ENCODE data around the gene PIGM. TPM values are rescaled to one million over a fixed set of nuclear protein-coding genes. Genes with fewer than 3 reads are reported as not detected.

Gene PIGM
- total and polyA plus RNA-seq, 12 donors, result 3.0 to 9.4 (median 7.3) TPM

GRCh38 chr1:159996653-159997052 lies 35.1 kb downstream of the PIGM start:
- TF ChIP-seq, protein P1, sequence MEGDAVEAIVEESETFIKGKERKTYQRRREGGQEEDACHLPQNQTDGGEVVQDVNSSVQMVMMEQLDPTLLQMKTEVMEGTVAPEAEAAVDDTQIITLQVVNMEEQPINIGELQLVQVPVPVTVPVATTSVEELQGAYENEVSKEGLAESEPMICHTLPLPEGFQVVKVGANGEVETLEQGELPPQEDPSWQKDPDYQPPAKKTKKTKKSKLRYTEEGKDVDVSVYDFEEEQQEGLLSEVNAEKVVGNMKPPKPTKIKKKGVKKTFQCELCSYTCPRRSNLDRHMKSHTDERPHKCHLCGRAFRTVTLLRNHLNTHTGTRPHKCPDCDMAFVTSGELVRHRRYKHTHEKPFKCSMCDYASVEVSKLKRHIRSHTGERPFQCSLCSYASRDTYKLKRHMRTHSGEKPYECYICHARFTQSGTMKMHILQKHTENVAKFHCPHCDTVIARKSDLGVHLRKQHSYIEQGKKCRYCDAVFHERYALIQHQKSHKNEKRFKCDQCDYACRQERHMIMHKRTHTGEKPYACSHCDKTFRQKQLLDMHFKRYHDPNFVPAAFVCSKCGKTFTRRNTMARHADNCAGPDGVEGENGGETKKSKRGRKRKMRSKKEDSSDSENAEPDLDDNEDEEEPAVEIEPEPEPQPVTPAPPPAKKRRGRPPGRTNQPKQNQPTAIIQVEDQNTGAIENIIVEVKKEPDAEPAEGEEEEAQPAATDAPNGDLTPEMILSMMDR (IDR thresholded peaks at IDR 0.05), result no peak
- TF ChIP-seq POLR2A (IDR thresholded peaks at IDR 0.05), result no peak
- Histone ChIP-seq H3K27ac (no peak overlapping the region), H3K4me1 (replicated peaks in 1 of 2) (no peaks in the 10 kb centered on the region), H3K27me3 (peaks cover 15% of the 10 kb centered on the region), H3K4me3 (no peak overlapping the region), H3K36me3 (replicated peaks in 1 of 2) (no peaks in the 10 kb centered on the region), H3K9me3 (replicated peaks in 1 of 3) (no peaks in the 10 kb centered on the region)
- no peak for DNase-seq
- intact Hi-C loops (cut with DNase I), result no loop called here

DNA sequence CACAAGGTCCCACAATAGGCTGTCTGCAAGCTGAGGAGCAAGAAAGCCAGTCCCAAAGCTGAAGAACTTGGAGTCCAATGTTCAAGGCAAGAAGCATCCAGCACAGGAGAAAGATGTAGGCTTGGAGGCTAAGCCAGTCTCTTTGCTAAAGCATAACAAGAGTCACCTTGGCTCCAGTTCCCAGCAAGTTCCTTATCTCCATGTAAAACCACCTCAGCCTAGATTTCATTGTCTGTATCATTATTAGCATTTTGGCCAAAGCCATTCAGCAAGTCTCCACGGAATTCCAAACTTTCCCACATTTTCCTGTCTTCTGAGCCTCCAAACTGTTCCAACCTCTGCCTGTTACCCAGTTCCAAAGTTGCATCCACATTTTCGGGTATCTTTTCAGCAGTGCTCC lies 36.9 kb downstream of the PIGM start:
- Histone ChIP-seq H3K9me3 (replicated peaks in 1 of 3) (no peaks in the 10 kb centered on the region), H3K4me1 (replicated peaks in 1 of 2) (no peaks in the 10 kb centered on the region), H3K27me3 (peaks cover 18% of the 10 kb centered on the region), H3K36me3 (replicated peaks in 1 of 2) (no peaks in the 10 kb centered on the region), H3K4me3 (no peak overlapping the region), H3K27ac (no peak overlapping the region)
- no peak for DNase-seq
- intact Hi-C loops (cut with DNase I), result no loop called here
- WGBS, 4 donors, result 75 to 83% (median 78%) methylated on average over 2 of the region's 2 CpGs
- no peak for TF ChIP-seq POLR2A (IDR thresholded peaks at IDR 0.05)
- TF ChIP-seq, protein P1 (IDR thresholded peaks at IDR 0.05), result no peak

GRCh38 chr1:159993911-159994310 lies 37.9 kb downstream of the PIGM start:
- TF ChIP-seq POLR2A (IDR thresholded peaks at IDR 0.05), result no peak
- TF ChIP-seq, protein P1 (IDR thresholded peaks at IDR 0.05), result no peak
- intact Hi-C loops (cut with DNase I), result no loop called here
- Histone ChIP-seq H3K4me3 (no peak overlapping the region), H3K9me3 (replicated peaks in 1 of 3) (no peaks in the 10 kb centered on the region), H3K4me1 (replicated peaks in 1 of 2) (no peaks in the 10 kb centered on the region), H3K36me3 (replicated peaks in 1 of 2) (no peaks in the 10 kb centered on the region), H3K27me3 (peaks cover 16% of the 10 kb centered on the region), H3K27ac (no peak overlapping the region)
- 45 to 72% (median 50%) methylated on average over 2 of the region's 2 CpGs for WGBS, 4 donors
- no peak for DNase-seq

DNA sequence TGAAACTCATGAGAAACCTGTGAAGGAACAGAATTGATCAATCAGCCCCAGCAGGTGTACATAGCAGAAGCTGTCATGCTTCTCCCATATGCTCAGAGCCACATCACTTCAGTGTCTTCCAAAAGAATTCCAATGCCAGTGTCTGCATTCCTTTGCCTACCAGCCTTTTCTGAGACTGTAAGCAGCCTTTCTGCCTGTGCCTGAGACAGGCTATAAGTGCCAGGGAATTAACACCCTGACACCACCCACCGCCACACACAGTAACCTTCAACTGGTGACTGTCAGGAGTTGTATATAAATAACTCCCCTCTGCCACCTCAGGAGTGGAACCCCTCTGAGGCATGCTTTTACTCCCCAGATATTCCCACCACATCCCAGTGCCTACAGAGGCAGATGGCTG lies 39.6 kb downstream of the PIGM start:
- intact Hi-C loops (cut with DNase I), result no loop called here
- 54 to 86% (median 73%) methylated on average over 1 of the region's 1 CpG for WGBS, 4 donors
- Histone ChIP-seq H3K9me3 (replicated peaks in 1 of 3) (no peaks in the 10 kb centered on the region), H3K4me1 (replicated peaks in 1 of 2) (no peaks in the 10 kb centered on the region), H3K4me3 (no peak overlapping the region), H3K27ac (no peak overlapping the region), H3K36me3 (replicated peaks in 1 of 2) (no peaks in the 10 kb centered on the region), H3K27me3 (peaks cover 12% of the 10 kb centered on the region)
- no peak for DNase-seq
- TF ChIP-seq, protein P1 (IDR thresholded peaks at IDR 0.05), result no peak
- no peak for TF ChIP-seq POLR2A (IDR thresholded peaks at IDR 0.05)
